GM10266 (cell line): ENCODE results near the gene HSD17B2.

Source experiments
- DNase-seq: peaks from one replicate; pipeline ENCODE4 v3.0.0; 2012; ENCODE audit errors: extremely low spot score
- TF ChIP-seq, protein P1 (sequence below): IDR thresholded peaks from 2 replicates; pipeline ENCODE4 v1.5.1; 2012; ENCODE audit warnings: mild to moderate bottlenecking, low read depth; ENCODE audit not compliant: control insufficient read depth, insufficient read depth; ENCODE audit errors: missing control alignments

The HSD17B2 gene

DNA sequence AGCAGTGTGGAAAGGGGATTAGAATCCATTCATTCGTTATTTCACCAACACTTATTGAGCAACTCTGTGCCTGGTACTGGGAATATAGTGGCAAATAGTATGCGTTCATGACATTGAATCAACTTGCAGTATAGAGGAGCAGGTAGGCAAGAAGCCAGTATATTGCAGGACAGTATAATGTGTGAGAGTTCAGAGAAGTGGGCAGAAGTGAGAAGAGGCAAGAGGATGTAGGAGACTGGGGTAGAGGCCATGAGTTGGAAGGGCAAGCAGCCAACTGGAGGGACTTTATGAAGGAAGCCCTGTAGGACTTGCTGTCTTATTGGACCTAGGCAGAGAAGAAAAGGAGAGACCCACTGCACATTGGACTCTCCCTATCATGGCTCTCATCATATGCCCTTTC, 12.3 kb downstream of the HSD17B2 start:
- DNase-seq = no peak
- TF ChIP-seq, protein P1, sequence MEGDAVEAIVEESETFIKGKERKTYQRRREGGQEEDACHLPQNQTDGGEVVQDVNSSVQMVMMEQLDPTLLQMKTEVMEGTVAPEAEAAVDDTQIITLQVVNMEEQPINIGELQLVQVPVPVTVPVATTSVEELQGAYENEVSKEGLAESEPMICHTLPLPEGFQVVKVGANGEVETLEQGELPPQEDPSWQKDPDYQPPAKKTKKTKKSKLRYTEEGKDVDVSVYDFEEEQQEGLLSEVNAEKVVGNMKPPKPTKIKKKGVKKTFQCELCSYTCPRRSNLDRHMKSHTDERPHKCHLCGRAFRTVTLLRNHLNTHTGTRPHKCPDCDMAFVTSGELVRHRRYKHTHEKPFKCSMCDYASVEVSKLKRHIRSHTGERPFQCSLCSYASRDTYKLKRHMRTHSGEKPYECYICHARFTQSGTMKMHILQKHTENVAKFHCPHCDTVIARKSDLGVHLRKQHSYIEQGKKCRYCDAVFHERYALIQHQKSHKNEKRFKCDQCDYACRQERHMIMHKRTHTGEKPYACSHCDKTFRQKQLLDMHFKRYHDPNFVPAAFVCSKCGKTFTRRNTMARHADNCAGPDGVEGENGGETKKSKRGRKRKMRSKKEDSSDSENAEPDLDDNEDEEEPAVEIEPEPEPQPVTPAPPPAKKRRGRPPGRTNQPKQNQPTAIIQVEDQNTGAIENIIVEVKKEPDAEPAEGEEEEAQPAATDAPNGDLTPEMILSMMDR = no peak

DNA sequence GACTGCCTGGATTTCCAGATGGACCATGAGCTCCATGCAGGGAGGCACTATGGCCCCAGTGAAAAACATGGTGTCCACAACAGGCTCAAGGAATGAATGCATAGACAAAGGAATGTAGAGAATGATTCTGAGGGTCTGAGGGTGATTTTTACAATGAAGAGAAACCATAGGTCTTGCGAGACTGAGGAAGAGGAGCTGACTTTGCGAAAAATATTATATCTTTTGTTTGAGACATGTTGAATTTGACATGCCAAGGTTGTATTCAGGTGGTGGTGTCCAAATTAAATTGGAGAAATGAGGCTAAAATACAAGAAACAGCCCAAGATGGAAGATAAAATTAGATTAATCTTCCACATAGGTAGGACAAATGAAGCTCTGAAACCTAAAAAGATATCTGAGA, 12.7 kb downstream of the HSD17B2 start:
- TF ChIP-seq, protein P1 = no peak
- DNase-seq = no peak

DNA sequence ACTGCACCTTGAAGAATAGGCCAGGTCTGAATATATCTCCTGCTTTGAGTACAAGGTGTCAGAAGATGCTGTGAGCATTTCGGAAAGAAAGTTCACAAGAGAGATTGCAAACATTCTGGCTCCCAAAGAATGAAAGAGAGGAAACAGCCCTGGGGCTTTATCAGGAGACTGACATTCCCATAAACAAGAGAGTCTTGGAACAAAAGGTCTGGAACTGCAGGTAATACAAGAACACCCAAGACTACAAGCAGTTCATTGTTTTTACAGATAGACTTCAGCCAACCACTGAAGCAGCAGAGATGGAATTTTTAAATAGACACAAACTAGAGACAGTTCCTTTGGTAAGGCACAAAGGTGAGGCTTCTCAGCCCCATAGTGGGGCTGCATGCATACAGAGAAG, 14.4 kb downstream of the HSD17B2 start:
- DNase-seq = no peak
- TF ChIP-seq, protein P1 = no peak

DNA sequence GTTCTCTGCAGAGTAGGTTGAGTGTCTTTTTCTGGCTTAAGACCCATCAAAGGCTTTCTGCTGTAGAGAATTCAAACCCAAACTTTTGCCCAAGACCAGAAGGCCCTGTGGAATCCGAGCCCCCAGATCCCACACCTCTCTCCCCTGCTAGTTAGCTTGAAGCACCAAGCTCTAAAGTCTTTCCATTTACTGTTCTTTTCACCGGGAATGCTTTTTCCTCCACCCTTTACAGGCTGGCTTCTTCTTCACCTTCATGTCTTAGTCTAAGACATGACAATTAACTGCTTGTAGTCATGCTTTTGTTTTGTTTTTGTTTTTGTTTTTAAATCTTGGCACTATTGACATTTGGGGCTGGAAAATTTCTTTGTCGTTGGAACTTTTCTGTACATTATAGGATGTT, 15.5 kb downstream of the HSD17B2 start:
- TF ChIP-seq, protein P1 = no peak
- no peak for DNase-seq

DNA sequence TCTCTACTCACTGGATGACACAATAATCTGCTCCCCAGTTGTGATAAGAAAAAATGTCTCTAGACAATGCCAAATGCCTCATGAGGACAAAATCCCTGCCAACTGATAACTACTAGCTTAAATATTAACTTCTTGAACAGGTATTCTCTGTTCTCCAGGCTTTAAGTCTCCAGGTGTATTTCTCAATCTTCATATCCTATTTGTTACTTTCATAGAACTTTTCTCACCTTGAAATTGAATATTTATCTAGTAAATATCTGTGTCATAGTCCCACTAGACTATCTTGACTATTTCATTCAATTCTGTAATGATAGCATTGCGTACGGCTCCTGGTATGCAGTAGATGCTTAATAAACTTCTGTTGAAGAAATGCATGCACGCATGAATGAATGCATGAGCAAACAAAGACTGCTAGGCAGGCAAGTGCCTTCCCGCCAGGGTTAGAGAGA, 15.9 kb downstream of the HSD17B2 start:
- no peak for DNase-seq
- TF ChIP-seq, protein P1 = no peak

DNA sequence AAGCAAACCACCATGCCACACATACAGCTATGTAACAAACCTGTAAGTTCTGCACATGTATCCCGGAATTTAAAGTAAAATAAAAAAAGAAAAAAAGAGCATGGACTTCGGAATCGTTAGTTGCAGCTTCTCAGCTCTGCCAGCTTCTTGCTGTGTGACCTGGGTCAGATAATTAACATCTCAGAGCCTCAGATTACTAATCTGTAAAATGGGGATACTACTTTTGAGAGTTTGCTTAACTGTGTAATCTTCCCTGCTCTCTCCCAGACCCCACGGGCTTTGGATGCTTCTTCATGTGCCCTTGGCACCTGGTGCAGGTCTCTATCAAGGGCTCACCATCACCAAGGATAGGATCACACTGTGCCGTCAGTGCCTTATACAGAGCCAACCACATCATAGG, 16.6 kb downstream of the HSD17B2 start:
- DNase-seq = no peak
- TF ChIP-seq, protein P1 = no peak

DNA sequence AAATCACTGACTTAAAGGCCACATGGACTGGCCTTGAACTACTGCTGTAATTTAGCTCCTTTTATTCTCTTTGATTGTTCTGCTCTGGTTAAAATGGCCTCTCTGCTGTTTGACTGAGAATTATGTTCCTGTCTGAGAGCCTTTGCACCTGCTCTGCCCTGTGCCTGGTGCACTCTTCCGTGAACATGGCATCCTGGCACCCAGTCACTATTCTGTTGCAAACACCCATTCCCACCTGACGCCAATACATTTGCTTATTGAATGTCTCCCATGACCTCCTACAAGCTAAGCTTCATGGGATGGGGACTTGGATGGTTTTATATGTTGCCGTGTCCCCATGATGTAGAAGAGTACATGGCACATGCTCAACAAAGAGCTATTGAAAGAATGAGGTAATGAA, 20.1 kb downstream of the HSD17B2 start:
- no peak for DNase-seq
- TF ChIP-seq, protein P1 = no peak
